Measurements from ENCODE around the gene SPTAN1. TPM values are rescaled to one million over a fixed set of nuclear protein-coding genes. Genes with fewer than 3 reads are reported as not detected.

The SPTAN1 gene
- total RNA-seq, 1 donor from 2014 or later, result 292 TPM

DNA sequence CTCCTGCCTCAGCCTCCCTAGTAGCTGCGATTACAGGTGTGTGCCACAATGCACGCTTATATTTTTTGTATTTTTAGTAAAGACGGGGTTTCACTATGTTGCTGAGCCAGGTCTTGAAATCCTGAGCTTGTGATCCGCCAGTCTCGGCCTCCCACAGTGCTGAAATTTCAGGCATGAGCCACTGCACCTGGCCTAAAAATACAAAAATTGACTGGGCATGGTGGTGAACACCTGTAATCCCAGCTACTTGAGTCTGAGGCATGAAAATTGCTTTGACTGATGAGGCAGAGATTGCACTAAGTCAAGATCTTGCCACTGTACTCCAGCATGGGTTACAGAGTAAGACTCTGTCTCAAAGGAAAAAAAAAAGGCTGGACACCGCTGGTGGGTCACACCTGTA, 117.4 kb downstream of the SPTAN1 start:
- H3K4me1 ChIP-seq, result no peaks in the 10 kb centered on the region
- no peak overlapping the region for H3K27ac ChIP-seq
- no peaks in the 10 kb centered on the region for H3K27me3 ChIP-seq
- TF ChIP-seq, protein P1, sequence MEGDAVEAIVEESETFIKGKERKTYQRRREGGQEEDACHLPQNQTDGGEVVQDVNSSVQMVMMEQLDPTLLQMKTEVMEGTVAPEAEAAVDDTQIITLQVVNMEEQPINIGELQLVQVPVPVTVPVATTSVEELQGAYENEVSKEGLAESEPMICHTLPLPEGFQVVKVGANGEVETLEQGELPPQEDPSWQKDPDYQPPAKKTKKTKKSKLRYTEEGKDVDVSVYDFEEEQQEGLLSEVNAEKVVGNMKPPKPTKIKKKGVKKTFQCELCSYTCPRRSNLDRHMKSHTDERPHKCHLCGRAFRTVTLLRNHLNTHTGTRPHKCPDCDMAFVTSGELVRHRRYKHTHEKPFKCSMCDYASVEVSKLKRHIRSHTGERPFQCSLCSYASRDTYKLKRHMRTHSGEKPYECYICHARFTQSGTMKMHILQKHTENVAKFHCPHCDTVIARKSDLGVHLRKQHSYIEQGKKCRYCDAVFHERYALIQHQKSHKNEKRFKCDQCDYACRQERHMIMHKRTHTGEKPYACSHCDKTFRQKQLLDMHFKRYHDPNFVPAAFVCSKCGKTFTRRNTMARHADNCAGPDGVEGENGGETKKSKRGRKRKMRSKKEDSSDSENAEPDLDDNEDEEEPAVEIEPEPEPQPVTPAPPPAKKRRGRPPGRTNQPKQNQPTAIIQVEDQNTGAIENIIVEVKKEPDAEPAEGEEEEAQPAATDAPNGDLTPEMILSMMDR (IDR thresholded peaks at IDR 0.05), result no peak
- TF ChIP-seq POLR2A (IDR thresholded peaks at IDR 0.05), result no peak
- no peak for TF ChIP-seq POLR2AphosphoS5 (IDR thresholded peaks at IDR 0.05; ENCODE audit: insufficient read depth in 1 of 2, low read depth in 1 of 2)
- intact Hi-C loops (cut with DNase I), result no loop called here
- DNase-seq (ENCODE audit: extremely low spot score in 2 of 2), result no peak
- H3K4me3 ChIP-seq, result no peak overlapping the region
- H3K9me3 ChIP-seq, result no peaks in the 10 kb centered on the region
- H3K36me3 ChIP-seq, result no peaks in the 10 kb centered on the region

DNA sequence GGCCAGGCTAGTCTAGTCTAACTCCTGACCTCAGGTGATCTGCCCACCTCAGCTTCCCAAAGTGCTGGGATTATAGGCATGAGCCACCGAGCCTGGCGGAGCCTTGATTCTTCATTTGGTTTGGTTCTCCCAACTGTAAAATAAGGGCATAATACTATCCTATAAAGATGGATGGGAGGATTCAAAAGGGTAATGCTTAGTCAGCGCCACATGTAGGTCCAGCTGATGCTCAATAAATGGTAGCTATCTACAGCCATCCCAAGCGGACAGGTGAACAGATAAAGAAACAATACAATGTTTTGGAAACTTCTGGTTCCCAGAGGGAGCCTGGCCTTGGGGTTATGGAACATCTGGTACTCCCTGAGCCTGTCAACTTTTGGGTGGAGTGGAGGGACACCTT, 123.0 kb downstream of the SPTAN1 start:
- Histone ChIP-seq H3K4me3 (no peak overlapping the region), H3K27ac (no peak overlapping the region), H3K4me1 (no peaks in the 10 kb centered on the region), H3K9me3 (no peaks in the 10 kb centered on the region), H3K36me3 (no peaks in the 10 kb centered on the region), H3K27me3 (no peaks in the 10 kb centered on the region)
- intact Hi-C loops (cut with DNase I), result no loop called here
- DNase-seq (ENCODE audit: extremely low spot score in 2 of 2), result no peak
- TF ChIP-seq POLR2A (IDR thresholded peaks at IDR 0.05) (no peak), POLR2AphosphoS5 (IDR thresholded peaks at IDR 0.05; ENCODE audit: insufficient read depth in 1 of 2, low read depth in 1 of 2) (no peak)
- TF ChIP-seq, protein P1 (IDR thresholded peaks at IDR 0.05), result no peak

DNA sequence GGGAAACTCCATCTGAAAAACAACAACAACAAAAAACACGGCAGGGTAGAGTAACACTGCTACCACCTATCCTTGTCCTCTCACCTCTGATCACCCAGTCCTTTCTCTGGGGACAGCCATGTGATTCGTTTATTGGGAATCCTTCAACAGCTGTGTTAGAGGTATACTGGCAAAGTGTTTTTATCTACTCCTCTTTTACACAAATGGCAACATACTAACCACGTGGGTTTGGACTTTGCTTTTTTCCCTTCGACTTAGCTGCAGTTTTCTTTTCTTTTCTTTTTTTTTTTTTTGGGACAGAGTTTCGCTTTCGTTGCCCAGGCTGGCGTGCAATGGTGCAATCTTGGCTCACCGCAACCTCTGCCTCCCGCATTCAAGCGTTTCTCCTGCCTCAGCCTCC, 125.4 kb downstream of the SPTAN1 start:
- H3K27ac ChIP-seq, result no peak overlapping the region
- H3K4me1 ChIP-seq, result peaks cover 2% of the 10 kb centered on the region
- TF ChIP-seq POLR2AphosphoS5 (IDR thresholded peaks at IDR 0.05; ENCODE audit: insufficient read depth in 1 of 2, low read depth in 1 of 2) (no peak), POLR2A (IDR thresholded peaks at IDR 0.05) (no peak)
- TF ChIP-seq, protein P1 (IDR thresholded peaks at IDR 0.05), result no peak
- no peak overlapping the region for H3K4me3 ChIP-seq
- no peaks in the 10 kb centered on the region for H3K9me3 ChIP-seq
- no peaks in the 10 kb centered on the region for H3K36me3 ChIP-seq
- DNase-seq (ENCODE audit: extremely low spot score in 2 of 2), result no peak
- intact Hi-C loops (cut with DNase I), result no loop called here
- H3K27me3 ChIP-seq, result no peaks in the 10 kb centered on the region

Small RNAs within 50 kb of the gene (small RNA-seq; reads per million reads assigned to genes)
- not detected for gene RNU7-171P

Other genes starting within 250 kb of the SPTAN1 start
- 11.3 TPM for gene TRUB2, start 230.1 kb upstream of the SPTAN1 start, total RNA-seq
- 42.0 TPM for gene COQ4, start 229.7 kb upstream of the SPTAN1 start, total RNA-seq
- 28.0 TPM for gene SLC27A4, start 212.1 kb upstream of the SPTAN1 start, total RNA-seq
- gene URM1, start 181.2 kb upstream of the SPTAN1 start, total RNA-seq, result 15.2 TPM
- gene CERCAM, start 131.7 kb upstream of the SPTAN1 start, total RNA-seq, result 36.1 TPM
- gene ODF2, start 96.6 kb upstream of the SPTAN1 start, total RNA-seq, result 18.9 TPM
- gene GLE1, start 47.9 kb upstream of the SPTAN1 start, total RNA-seq, result 20.9 TPM
- 46.9 TPM for gene DYNC2I2, start 104.3 kb downstream of the SPTAN1 start, total RNA-seq
- gene SET, start 136.6 kb downstream of the SPTAN1 start, total RNA-seq, result 137 TPM
- gene PKN3, start 149.9 kb downstream of the SPTAN1 start, total RNA-seq, result 8.3 TPM
- gene ZDHHC12, start 171.5 kb downstream of the SPTAN1 start, total RNA-seq, result 19.4 TPM
- gene ZER1, start 219.3 kb downstream of the SPTAN1 start, total RNA-seq, result 54.8 TPM
- gene TBC1D13, start 234.7 kb downstream of the SPTAN1 start, total RNA-seq, result 11.0 TPM